Epithelial cell of prostate (primary cell): ENCODE results near the gene GRID1.
"Not testable (repeated sequence)": the region's sequence is repeated elsewhere in the genome, so short reads cannot be mapped to it uniquely, and the experiment has no call there.

ENCODE experiments used
- DNase-seq: peaks from one replicate; pipeline ENCODE4 v3.0.0-alpha.2; 2011; ENCODE audit warnings: low read depth, low spot score
- H3K27ac ChIP-seq: fragments of 450-650 bp; 2 replicates; pipeline ENCODE4 v1.5.1; 2017; ENCODE audit warnings: mild to moderate bottlenecking

The GRID1 gene

DNA sequence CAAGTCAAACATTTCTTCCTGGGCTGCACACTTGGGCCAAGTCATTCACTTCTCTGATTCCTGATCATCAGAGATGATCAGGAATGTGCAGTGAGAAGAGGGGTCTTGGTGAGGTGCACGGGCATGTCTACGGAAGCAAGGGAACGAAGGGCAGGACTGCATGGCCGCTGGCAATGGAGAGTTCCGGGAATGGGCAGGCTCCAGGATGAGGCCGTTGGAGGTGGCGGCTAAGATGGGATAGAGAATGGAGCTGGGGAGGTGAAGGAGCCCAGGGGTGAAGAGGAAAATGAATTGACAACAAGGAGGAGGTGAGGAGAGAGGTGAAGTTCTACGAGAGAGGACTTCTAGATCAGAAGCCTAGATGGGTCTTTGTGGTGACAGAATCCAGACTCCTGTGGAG is 260.0 kb downstream of the GRID1 start:
- DNase-seq: no peak
- no peak overlapping the region for H3K27ac ChIP-seq

DNA sequence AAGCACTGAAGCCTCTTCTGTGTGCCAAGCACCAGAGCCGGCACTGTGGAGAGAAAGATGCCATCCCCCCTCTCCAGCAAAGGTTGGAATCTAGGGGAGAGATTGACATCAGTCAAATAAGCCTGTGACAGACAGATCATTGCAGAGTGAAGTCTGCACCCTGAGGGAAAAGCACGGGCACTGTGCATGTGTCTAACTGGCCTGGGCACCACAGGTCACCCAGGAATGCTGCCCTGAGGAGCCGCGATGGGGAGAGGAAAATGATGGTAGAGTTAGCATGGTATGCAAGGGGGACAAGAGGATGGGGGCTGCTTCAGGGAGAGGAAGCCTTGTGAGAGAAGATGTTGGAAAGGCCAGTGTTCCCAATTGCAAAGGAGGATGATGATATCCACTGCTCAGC is 261.0 kb downstream of the GRID1 start:
- no peak overlapping the region for H3K27ac ChIP-seq
- no peak for DNase-seq

DNA sequence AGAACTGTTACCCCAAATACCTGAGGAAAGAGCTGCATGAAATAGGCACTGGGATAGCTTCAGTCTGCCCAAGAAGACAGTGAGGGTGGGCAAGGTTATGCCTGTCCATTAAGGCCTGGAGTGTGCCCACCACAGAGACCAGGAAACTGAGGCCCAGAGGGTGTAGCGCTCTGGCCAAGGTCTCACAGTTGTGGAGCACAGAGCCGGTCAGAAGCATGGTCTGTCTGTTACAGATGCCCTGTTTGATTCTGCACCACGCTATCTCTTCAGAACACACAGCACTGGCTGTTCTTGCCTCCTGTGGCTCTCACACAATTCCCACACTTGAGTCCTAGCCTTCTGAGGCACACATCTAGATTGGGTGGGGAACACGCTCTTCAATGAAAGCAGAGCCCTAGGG is 261.4 kb downstream of the GRID1 start:
- H3K27ac ChIP-seq: no peak overlapping the region
- no peak for DNase-seq

DNA sequence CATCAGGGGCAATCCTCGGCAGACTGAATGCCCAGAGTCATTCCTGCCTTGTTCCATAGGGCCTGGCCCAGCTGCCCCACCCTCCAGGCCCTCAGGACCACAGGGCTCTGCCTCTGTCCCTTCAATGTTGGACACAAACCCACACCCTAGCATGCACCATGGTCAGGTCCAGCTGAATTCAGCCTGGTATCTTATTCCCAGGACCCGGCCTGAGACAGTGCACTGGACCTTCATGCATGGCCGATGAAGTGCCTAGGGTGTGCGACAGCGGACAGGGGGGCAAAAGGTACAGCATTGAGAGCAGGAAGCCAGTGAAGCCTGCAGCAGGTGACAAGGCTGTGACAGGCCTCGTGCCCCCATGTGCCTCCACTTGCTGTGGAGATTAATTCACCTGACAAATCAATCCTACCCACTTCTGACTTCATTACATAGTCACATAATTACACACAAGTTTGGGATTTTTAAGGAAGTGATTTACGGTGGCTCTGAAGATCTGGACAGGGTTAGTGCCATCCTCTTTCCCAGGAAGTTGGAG is 261.9 kb downstream of the GRID1 start:
- no peak for DNase-seq
- H3K27ac ChIP-seq: no peak overlapping the region

- no peak for DNase-seq
- H3K27ac ChIP-seq: no peak overlapping the region
These were observed 262.4 kb downstream of the GRID1 start for GRCh38 chr10:86104156-86104555.

GRCh38 chr10:86103391-86104101 is 263.0 kb downstream of the GRID1 start:
- no peak overlapping the region for H3K27ac ChIP-seq
- no peak for DNase-seq

DNA sequence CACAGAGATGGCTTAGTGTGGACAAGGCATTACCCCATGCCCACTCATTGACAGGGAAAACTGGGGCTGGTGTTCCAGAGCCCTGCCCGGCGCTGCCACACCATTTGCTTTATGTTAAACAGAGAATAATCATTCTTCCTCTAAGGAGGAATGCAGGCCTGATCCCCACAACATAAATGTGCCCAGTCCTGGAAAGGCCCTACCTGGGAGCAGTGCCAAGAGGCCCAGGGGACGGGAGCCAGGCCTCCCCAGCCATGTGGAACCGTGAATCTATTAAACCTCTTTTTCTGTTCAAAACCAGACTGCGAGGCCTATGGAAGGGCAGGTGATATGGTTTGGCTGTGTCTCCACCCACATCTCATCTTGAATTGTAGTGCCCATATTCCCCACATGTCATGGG is 264.1 kb downstream of the GRID1 start:
- no peak for DNase-seq
- no peak overlapping the region for H3K27ac ChIP-seq

GRCh38 chr10:86102031-86102430 is 264.6 kb downstream of the GRID1 start:
- DNase-seq: no peak
- no peak overlapping the region for H3K27ac ChIP-seq

GRCh38 chr10:86100581-86101061 is 266.0 kb downstream of the GRID1 start:
- no peak for DNase-seq
- no peak overlapping the region for H3K27ac ChIP-seq

DNA sequence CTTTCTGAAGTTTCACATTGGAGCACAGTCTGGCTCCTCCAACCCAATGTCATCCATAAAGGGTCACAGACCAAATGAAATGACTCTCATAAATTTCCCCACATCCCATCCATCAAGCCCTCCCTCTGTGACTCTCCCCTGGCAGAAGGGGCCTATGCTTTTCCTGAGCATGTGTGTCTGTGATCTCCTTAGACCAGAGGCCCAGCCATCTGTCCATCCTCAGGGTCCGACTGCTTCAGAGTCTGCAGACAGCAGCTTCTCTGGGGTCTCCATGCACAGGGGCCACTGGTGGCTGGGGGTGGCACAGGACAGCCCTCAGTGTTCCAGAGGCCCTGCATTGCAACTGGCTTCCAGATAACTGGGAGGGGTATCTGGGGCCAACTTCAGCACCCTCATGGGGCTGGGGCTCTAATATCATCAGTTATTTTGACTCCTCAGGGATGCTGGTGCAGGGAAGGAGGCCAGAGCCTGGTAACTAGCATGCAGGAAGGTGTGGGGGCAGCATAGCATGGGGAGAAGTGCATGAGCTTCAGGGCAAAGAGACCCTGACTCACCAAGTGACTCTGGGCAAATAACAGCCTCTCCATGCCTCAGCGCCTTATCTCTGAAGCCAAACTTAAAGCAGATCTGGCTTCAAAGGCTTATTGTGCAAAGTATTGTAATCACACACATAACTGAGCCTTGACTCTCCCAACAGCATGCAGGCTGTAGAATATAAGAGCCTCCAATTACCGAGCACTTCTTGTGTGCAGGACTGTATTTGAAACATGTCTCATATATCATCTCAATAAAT is 266.9 kb downstream of the GRID1 start:
- no peak overlapping the region for H3K27ac ChIP-seq
- DNase-seq: no peak

DNA sequence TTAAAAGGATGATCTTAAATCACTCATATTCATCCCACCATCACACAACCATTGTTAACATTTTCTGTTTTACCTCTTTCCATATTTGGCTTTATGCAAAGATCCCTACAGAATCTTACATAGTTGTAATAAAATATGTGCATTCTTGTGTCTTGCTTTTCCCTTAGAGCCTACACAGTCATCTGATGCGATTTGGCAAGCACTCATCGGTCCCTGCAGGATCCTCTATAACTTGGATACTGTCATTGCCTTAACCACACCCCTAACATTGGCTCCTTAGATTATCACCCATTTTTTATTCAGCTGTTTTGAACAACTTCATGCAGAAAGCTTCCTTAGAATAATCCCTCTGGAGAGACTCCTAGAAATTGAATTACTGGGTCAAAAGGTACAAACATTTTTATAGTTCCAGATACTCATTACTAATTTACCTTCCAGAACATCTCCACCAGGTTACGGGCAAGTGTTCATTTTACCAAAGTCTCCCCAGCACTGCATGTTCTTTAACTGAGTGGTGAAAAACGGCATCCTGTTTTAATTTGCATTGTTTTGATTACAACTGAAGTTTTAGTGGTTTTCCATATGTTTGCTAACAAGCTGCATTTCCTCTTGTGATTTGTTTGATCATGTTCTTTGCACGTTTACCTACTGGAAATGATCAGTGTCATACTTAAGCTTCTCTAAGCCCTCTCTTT is 268.3 kb downstream of the GRID1 start:
- H3K27ac ChIP-seq: no peak overlapping the region
- DNase-seq: no peak

GRCh38 chr10:86095061-86095460 is 271.5 kb downstream of the GRID1 start:
- H3K27ac ChIP-seq, DNase-seq: not testable (repeated sequence)

- not testable (repeated sequence) for H3K27ac ChIP-seq, DNase-seq
These were observed 274.3 kb downstream of the GRID1 start for GRCh38 chr10:86092311-86092710.

DNA sequence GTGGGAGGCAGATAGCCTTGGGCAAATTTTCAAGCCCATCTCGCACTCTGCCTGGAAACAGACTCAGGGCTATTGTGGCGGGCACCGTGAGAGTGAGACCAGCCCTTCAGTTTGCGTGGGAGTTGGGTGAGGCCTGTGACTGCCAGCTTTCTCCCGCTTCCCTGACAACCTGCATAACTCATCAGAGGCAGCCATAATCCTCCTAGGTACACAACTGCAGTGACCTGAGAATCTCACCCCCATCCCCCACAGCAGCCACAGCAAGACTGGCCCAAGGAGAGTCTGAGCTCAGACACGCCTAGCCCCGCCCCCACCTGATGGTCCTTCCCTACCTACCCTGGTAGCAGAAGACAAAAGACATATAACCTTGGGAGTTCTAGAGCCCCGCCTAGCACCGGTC is 275.4 kb downstream of the GRID1 start:
- no peak for DNase-seq
- H3K27ac ChIP-seq: no peak overlapping the region

GRCh38 chr10:86090807-86091206 is 275.8 kb downstream of the GRID1 start:
- H3K27ac ChIP-seq: no peak overlapping the region
- no peak for DNase-seq

DNA sequence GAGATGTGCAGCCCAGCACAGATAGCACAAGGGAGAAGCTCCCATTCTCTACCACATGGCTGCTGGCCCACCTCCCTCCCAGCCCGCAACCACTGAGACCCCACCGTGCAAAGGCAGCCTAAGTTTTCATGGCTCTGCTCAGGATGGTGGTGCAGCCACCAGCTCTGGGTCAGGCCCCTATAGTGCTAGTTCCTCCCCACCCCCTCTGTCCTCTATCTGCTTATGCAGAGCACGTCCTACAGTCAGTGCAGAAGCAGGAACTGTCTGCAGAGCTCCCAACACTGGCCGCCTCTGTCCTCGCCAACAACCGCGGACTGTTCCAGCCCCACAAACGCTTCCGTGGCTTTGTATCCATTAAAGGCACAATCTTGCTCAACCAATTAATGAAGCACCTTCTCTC is 278.9 kb downstream of the GRID1 start:
- DNase-seq: no peak
- no peak overlapping the region for H3K27ac ChIP-seq

DNA sequence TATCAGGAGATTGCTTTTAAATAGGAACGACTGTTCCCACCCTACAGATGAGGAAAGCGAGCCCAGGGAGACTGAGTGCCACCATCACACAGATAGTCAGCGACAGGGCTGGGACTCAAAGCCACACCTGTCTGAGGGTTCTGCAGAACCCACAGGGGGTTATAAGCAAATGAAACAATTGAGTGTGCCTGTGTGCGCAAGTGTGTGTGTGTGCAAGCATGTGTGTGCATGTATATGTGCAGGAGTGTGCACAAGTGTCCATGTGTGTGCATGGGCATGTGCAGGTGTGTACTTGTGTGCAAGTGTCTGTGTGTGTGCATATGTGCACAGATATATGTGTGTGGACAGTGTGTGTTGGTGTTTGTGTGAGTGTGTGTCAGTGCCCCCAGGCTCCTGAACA is 280.2 kb downstream of the GRID1 start:
- no peak for DNase-seq
- H3K27ac ChIP-seq: no peak overlapping the region

DNA sequence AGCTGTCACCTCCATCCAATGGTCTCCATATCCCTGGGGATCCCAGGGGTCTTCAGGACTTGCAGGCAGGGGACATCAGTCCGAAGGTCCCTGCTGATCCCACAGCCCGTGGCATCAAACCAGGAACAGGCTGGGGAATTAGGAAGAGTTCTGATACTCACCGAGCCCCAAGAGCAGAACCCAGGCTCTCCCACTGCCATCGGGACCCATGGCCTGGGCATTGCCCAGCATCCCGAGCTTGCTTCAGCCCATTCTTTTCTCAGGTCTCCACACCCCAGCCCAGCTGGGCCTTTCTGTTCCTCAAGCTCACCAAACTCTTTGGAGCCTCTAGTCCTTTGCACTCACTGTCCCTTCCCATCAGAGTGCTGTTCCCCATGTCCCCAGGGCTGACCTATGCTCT is 280.9 kb downstream of the GRID1 start:
- no peak for DNase-seq
- no peak overlapping the region for H3K27ac ChIP-seq

DNA sequence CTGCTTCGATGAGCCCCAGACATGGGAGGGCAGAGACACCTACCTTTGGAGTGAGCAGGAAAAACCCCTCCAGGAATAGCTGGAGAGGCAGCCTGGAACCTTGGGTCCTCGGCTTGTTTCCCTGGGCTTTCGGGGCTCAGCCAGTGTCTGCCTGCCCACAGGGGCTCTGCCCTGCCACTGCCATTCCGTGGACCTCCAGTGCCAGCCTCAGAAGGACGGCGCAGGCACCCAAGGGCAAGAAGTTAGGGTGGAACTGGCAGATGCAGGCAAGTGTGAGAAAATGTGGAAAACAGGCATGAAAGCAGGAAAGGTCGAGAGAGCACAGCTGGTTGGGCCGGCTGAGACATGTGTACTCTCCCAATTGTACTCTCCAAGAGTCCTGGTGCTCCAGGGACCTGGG is 281.5 kb downstream of the GRID1 start:
- H3K27ac ChIP-seq: no peak overlapping the region
- no peak for DNase-seq

DNA sequence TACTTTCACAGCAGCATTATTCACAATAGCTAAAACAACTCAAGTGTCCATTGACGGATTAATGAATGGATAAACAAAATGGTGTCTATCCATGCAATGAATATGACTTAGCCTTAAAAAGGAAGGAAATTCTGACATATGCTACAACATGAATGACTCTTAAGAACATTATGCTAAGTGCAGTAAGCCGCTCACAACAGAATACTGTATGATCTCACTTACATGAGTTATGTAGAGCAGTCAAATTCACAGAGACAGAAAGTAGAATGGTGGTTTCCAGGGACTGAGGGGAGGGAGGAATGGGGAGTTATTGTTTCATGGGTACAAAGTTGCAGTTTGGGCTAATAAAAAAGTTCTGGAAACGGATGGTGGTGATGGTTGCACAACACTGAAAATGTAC is 282.0 kb downstream of the GRID1 start:
- DNase-seq: no peak
- no peak overlapping the region for H3K27ac ChIP-seq

DNA sequence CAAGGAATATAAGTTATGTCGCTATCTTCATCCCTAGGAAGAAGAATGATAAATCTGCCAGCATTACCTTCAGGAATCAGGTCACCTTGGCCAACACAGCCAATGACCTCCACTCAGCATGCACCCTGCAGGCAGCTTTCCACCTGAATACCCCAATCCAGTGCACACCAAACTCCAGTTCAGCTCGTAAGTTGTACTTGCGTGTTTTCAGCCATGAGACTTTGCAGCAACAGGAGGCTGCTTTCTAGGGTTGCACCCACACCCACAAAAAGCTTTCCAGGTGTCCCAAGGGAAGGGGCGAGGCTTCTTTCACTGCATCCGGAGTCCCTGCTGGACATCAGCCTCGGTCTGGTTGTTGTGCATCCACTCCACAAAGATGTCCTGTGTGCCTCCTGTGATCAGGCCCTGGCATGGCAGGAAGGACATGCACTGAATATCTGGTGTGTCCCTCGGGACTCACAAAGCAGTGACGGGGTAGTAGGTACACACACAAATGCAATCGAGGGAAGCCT is 282.9 kb downstream of the GRID1 start:
- no peak for DNase-seq
- H3K27ac ChIP-seq: no peak overlapping the region
